K562 (cell line): ENCODE measurements around the gene GALNT17. TPM values are rescaled to one million over a fixed set of nuclear protein-coding genes. Genes with fewer than 3 reads are reported as not detected.

Source experiments
- ATAC-seq: fragments of 200-7000 bp; cut with Tn5 transposase; 3 replicates; pipeline ENCODE4 v1.9.1; 2020; ENCODE audit warnings: moderate library complexity
- BruUV-seq: library from RNA; stranded (reverse); fragments of 400-500 nt; replicated peaks from 2 replicates; lab custom pipeline; 2021; lab: Mats Ljungman, UMichigan
- CTCF ChIA-PET: fragments of 300-600 bp; formaldehyde crosslinking; extraction: SDS; loops from one replicate; lab custom pipeline; 2021; ENCODE audit warnings: low intra/inter-chr PET ratio; lab: Yijun Ruan, JAX
- POLR2A ChIA-PET: fragments of 300-600, 350-650 bp; sonication (Branson Sonifier 250); formaldehyde crosslinking; extraction: SDS; loops from one replicate; lab custom pipeline; 2021; ENCODE audit warnings: antibody characterized with exemption, inconsistent platforms; lab: Yijun Ruan, JAX
- DNase-seq, 4 experiments: peaks; one replicate each; pipeline versions ENCODE4 v3.0.0 to v3.0.0-alpha.2; 2011 to 2018; ENCODE audit warnings: low spot score in 3 of 4, mixed read lengths in 3 of 4; ENCODE audit errors: extremely low read depth in 1 of 4
- FAIRE-seq: peaks from 2 replicates; lab custom pipeline; 2011; peaks lifted over from hg19 to GRCh38; lab: Jason Lieb, UNC
- H2AFZ ChIP-seq: 2 replicates; pipeline ENCODE4 v1.6.0; 2011; ENCODE audit warnings: low read depth, low read length, control low read depth, inconsistent platforms
- H3K27ac ChIP-seq: fragments of 200-600 bp; 3 replicates; pipeline ENCODE4 v1.8.0; 2011; ENCODE audit warnings: low read depth, mild to moderate bottlenecking, control low read depth, inconsistent platforms, low read length, moderate library complexity, mixed read lengths; ENCODE audit errors: extremely low read depth
- H3K27me3 ChIP-seq, 2 experiments: fragments of 300-600 bp in 1 of 2; 2 replicates in 1 of 2; 3 replicates in 1 of 2; pipeline versions ENCODE4 v1.6.0 to v1.8.0; 2011; ENCODE audit warnings: inconsistent platforms in 2 of 2, low read length in 2 of 2, mild to moderate bottlenecking in 1 of 2, mixed read lengths in 1 of 2, moderate library complexity in 1 of 2; ENCODE audit not compliant: control insufficient read depth in 2 of 2, insufficient read depth in 2 of 2
- H3K36me3 ChIP-seq: fragments of 300-600 bp; 3 replicates; pipeline ENCODE4 v1.8.0; 2011; ENCODE audit warnings: mild to moderate bottlenecking, low read length, inconsistent platforms; ENCODE audit not compliant: control insufficient read depth, insufficient read depth
- H3K4me1 ChIP-seq, 2 experiments: fragments of 200-600 bp in 1 of 2; replicated peaks in 1 of 2; 2 replicates in 1 of 2; 3 replicates in 1 of 2; pipeline versions ENCODE4 v1.5.1 to v1.8.0; 2011; ENCODE audit warnings: inconsistent platforms in 2 of 2, low read length in 2 of 2, mild to moderate bottlenecking in 1 of 2, mixed read lengths in 1 of 2, moderate library complexity in 1 of 2; ENCODE audit not compliant: control insufficient read depth in 2 of 2, insufficient read depth in 2 of 2
- H3K4me2 ChIP-seq: 2 replicates; pipeline ENCODE4 v1.6.1; 2011; ENCODE audit warnings: low read length, control low read depth, inconsistent platforms, mixed read lengths; ENCODE audit not compliant: insufficient read depth
- H3K4me3 ChIP-seq: fragments of 200-600 bp; sonication (generic), shearing (Covaris generic); 2 replicates; pipeline ENCODE4 v1.5.1; 2016; ENCODE audit warnings: control low read depth, inconsistent platforms
- H3K79me2 ChIP-seq: fragments of 200-600 bp; 3 replicates; pipeline ENCODE4 v1.8.0; 2011; ENCODE audit warnings: low read length, inconsistent platforms; ENCODE audit not compliant: control insufficient read depth, insufficient read depth
- H3K9ac ChIP-seq, 2 experiments: 2 replicates each; pipeline versions ENCODE4 v1.6.0 to v1.6.1; 2011; ENCODE audit warnings: low read depth in 2 of 2, low read length in 2 of 2, control low read depth in 1 of 2, inconsistent platforms in 1 of 2, mild to moderate bottlenecking in 1 of 2, mixed read lengths in 1 of 2; ENCODE audit not compliant: insufficient read depth in 1 of 2
- H3K9me1 ChIP-seq: one replicate; pipeline ENCODE4 v1.6.0; 2011; ENCODE audit warnings: inconsistent platforms, mild to moderate bottlenecking, low read length, moderate library complexity; ENCODE audit not compliant: control insufficient read depth, insufficient read depth
- H3K9me3 ChIP-seq: replicated peaks from 2 replicates; pipeline ENCODE4 v1.5.1; 2011; ENCODE audit warnings: low read depth, low read length, inconsistent platforms; ENCODE audit not compliant: control insufficient read depth, insufficient read depth
- H4K20me1 ChIP-seq: replicated peaks from 2 replicates; pipeline ENCODE4 v1.6.1; 2011; ENCODE audit warnings: low read length, inconsistent platforms, mixed read lengths; ENCODE audit not compliant: control insufficient read depth, insufficient read depth
- HIVEP1 ChIP-seq: fragments of 250-450 bp; sonication (Bioruptor Pico); IDR thresholded peaks from 2 replicates; pipeline ENCODE4 v1.4.0; 2020; ENCODE audit warnings: mild to moderate bottlenecking
- HOMEZ ChIP-seq: fragments of 250-450 bp; sonication (Bioruptor Pico); IDR thresholded peaks from 2 replicates; pipeline ENCODE4 v1.4.0; 2020; ENCODE audit warnings: mild to moderate bottlenecking, moderate library complexity
- ILK ChIP-seq: fragments of 450-650 bp; IDR thresholded peaks from 2 replicates; pipeline ENCODE4 v1.6.1; 2016; ENCODE audit warnings: missing genetic modification characterization, low read depth, mild to moderate bottlenecking, missing compliant biosample characterization, moderate library complexity, borderline replicate concordance
- PTRF ChIP-seq: fragments of 450-650 bp; IDR thresholded peaks from 2 replicates; pipeline ENCODE4 v1.6.1; 2016; ENCODE audit warnings: mild to moderate bottlenecking, missing genetic modification characterization, missing compliant biosample characterization
- SETDB1 ChIP-seq: IDR thresholded peaks from one replicate; pipeline ENCODE4 v1.6.1; 2012; ENCODE audit warnings: low read length, control low read depth, inconsistent platforms
- TCFL5 ChIP-seq: fragments of 250-450 bp; sonication (Bioruptor Pico); conservative IDR thresholded peaks from 2 replicates; pipeline ENCODE4 v1.6.1; 2021; ENCODE audit warnings: mild to moderate bottlenecking, moderate library complexity, matching md5 sums
- THRAP3 ChIP-seq: fragments of 450-650 bp; IDR thresholded peaks from 2 replicates; pipeline ENCODE4 v1.6.1; 2016; ENCODE audit warnings: mild to moderate bottlenecking, inconsistent platforms, borderline replicate concordance
- YBX1 ChIP-seq: fragments of 450-650 bp; IDR thresholded peaks from 2 replicates; pipeline ENCODE4 v1.7.1; 2016; ENCODE audit warnings: mild to moderate bottlenecking
- ZBTB34 ChIP-seq: fragments of 250-450 bp; sonication (Bioruptor Pico); IDR thresholded peaks from 2 replicates; pipeline ENCODE4 v1.8.0; 2021; ENCODE audit warnings: mild to moderate bottlenecking, moderate library complexity
- ZC3H4 ChIP-seq: sonication (generic); formaldehyde crosslinking; IDR thresholded peaks from 2 replicates; pipeline ENCODE4 v1.9.0; 2021; ENCODE audit warnings: missing genetic modification reagents, borderline replicate concordance
- ZNF347 ChIP-seq: fragments of 450-650 bp; formaldehyde crosslinking; IDR thresholded peaks from 2 replicates; pipeline ENCODE4 v1.4.0; 2020; ENCODE audit warnings: low read depth, mild to moderate bottlenecking, moderate library complexity
- WGBS: fragments of 100-300 bp; shearing (Covaris generic); methylation state at CpG from one replicate; pipeline ENCODE4 v1.1.6; 2016; ENCODE audit warnings: low coverage, mixed read lengths; ENCODE audit not compliant: insufficient coverage; ENCODE audit errors: missing lambda C conversion rate; 5-methylcytosine and 5-hydroxymethylcytosine counted together
- in situ Hi-C: fragments of 300-500 bp; cut with MboI; formaldehyde crosslinking; loops from 4 replicates; pipeline ENCODE4 v1.15.0; 2018; ENCODE audit warnings: inconsistent platforms, mixed read lengths
- intact Hi-C: fragments of 100-400 bp; cut with micrococcal nuclease; formaldehyde crosslinking; loops from 2 replicates; pipeline ENCODE4 v1.14.2; 2022
- polyA plus RNA-seq, 8 experiments: library from polyadenylated mRNA; depleted of rRNA in 4 of 8; stranded (reverse) in 5 of 8; unstranded in 3 of 8; fragments of >200 nt; fragmentation: Nextera tagmentation in 2 of 8; fragmentation: Illumina TruSeq in 1 of 8; extraction: Ambion mirVana in 2 of 8; extraction: Trizol in 1 of 8; gene quantifications; 2 replicates each; pipeline versions ENCODE4 v1.2.1 to v1.2.3, GENCODE V29; 2011 to 2014; ENCODE audit warnings: inconsistent platforms in 1 of 8, missing spikeins in 1 of 8
- total RNA-seq, 7 experiments: library from RNA; depleted of rRNA in 6 of 7; stranded (reverse); fragments of >200 nt in 6 of 7; fragmentation: Illumina TruSeq in 2 of 7; extraction: Trizol in 2 of 7; gene quantifications; 2 replicates each; pipeline versions ENCODE4 v1.2.1 to v1.2.3, GENCODE V29; 2011 to 2021; ENCODE audit warnings: low replicate concordance in 1 of 7
- TF ChIP-seq, protein P1 (sequence below), 2 experiments: fragments of 450-650 bp; formaldehyde crosslinking in 1 of 2; IDR thresholded peaks; 2 replicates each; pipeline versions ENCODE4 v1.4.0 to v1.6.1; 2014 to 2020; ENCODE audit warnings: mild to moderate bottlenecking in 2 of 2, borderline replicate concordance in 1 of 2, low read depth in 1 of 2

The GALNT17 gene
- total and polyA plus RNA-seq, 9 of the 15 experiments (the other 6 are each of a cell fraction or from before 2014, with no cell fraction given): not detected

- ATAC-seq: no peak
- CTCF ChIA-PET: no interaction called here
- TF ChIP-seq ZBTB34 (CRISPR knock-in tag) (no peak), HOMEZ (CRISPR knock-in tag) (no peak), ZNF347 (CRISPR knock-in tag) (no peak), THRAP3 (no peak), ZC3H4 (CRISPR knock-in tag) (no peak), SETDB1 (no peak), HIVEP1 (CRISPR knock-in tag) (no peak), TCFL5 (CRISPR knock-in tag) (no peak), ILK (tag) (no peak), YBX1 (no peak), PTRF (no peak)
- TF ChIP-seq, protein P1, sequence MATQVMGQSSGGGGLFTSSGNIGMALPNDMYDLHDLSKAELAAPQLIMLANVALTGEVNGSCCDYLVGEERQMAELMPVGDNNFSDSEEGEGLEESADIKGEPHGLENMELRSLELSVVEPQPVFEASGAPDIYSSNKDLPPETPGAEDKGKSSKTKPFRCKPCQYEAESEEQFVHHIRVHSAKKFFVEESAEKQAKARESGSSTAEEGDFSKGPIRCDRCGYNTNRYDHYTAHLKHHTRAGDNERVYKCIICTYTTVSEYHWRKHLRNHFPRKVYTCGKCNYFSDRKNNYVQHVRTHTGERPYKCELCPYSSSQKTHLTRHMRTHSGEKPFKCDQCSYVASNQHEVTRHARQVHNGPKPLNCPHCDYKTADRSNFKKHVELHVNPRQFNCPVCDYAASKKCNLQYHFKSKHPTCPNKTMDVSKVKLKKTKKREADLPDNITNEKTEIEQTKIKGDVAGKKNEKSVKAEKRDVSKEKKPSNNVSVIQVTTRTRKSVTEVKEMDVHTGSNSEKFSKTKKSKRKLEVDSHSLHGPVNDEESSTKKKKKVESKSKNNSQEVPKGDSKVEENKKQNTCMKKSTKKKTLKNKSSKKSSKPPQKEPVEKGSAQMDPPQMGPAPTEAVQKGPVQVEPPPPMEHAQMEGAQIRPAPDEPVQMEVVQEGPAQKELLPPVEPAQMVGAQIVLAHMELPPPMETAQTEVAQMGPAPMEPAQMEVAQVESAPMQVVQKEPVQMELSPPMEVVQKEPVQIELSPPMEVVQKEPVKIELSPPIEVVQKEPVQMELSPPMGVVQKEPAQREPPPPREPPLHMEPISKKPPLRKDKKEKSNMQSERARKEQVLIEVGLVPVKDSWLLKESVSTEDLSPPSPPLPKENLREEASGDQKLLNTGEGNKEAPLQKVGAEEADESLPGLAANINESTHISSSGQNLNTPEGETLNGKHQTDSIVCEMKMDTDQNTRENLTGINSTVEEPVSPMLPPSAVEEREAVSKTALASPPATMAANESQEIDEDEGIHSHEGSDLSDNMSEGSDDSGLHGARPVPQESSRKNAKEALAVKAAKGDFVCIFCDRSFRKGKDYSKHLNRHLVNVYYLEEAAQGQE (IDR thresholded peaks at IDR 0.05; ENCODE audit: borderline replicate concordance): no peak
- TF ChIP-seq, protein P1 (CRISPR knock-in tag; IDR thresholded peaks at IDR 0.05; ENCODE audit: low read depth): no peak
Observed at GRCh38 chr7:71457021-71457420, 325.1 kb downstream of the GALNT17 start.

More at GRCh38 chr7:71457021-71457420, 325.1 kb downstream of the GALNT17 start:
- in situ Hi-C loops (no loop called here), intact Hi-C loops (no loop called here)
- no peak overlapping the region for H3K27ac ChIP-seq
- POLR2A ChIA-PET: interaction anchor here (0.6 kb wide), 1 partner anchor 11 kb away, joined by 3 read pairs; no protein-coding TSS in a partner anchor
- H3K36me3 ChIP-seq: no peaks in the 10 kb centered on the region
- DNase-seq (no peak), FAIRE-seq (no peak)
- H2AFZ ChIP-seq: no peak overlapping the region
- H3K79me2 ChIP-seq: no peaks in the 10 kb centered on the region
- 2% methylated on average over 4 of the region's 4 CpGs for WGBS
- no peaks in the 10 kb centered on the region for H3K4me1 ChIP-seq
- BruUV-seq: no TSS peak
- no peaks in the 10 kb centered on the region for H4K20me1 ChIP-seq
- H3K9me3 ChIP-seq: no peaks in the 10 kb centered on the region
- H3K9me1 ChIP-seq: no peaks in the 10 kb centered on the region
- H3K4me3 ChIP-seq: no peak overlapping the region
- no peak overlapping the region for H3K4me2 ChIP-seq
- peaks cover 0 to 14% of the 10 kb centered on the region in 2 experiments; a peak in 2 of 5 replicates for H3K27me3 ChIP-seq
- H3K9ac ChIP-seq: no peak overlapping the region
